Neural cell (in vitro differentiated cells): ENCODE data around the gene ZNF565. TPM values are rescaled to one million over a fixed set of nuclear protein-coding genes. Genes with fewer than 3 reads are reported as not detected.

Experiments used
- H2AFZ ChIP-seq: fragments of 200-600, 300-800 bp; sonication (generic), shearing (Covaris generic); 2 replicates; pipeline ENCODE4 v1.6.0; 2014; ENCODE audit warnings: low read depth, mild to moderate bottlenecking, antibody characterized with exemption, low read length, moderate library complexity
- H3F3A ChIP-seq: fragments of 200-600 bp; shearing (Covaris generic); 2 replicates; pipeline ENCODE4 v1.6.1; 2016; ENCODE audit warnings: mild to moderate bottlenecking, moderate library complexity, mixed read lengths, antibody characterized with exemption, low read length; ENCODE audit not compliant: insufficient read depth, poor library complexity, severe bottlenecking
- H3K27ac ChIP-seq: fragments of 200-600, 300-800 bp; sonication (generic), shearing (Covaris generic); 2 replicates; pipeline ENCODE4 v1.5.1; 2014; ENCODE audit warnings: mild to moderate bottlenecking, low read length, moderate library complexity
- H3K27me3 ChIP-seq: fragments of 300-800, 200-600 bp; sonication (generic), shearing (Covaris generic); 2 replicates; pipeline ENCODE4 v1.6.0; 2014; ENCODE audit warnings: mild to moderate bottlenecking, low read depth, low read length, moderate library complexity; ENCODE audit not compliant: insufficient read depth
- H3K36me3 ChIP-seq: fragments of 300-800, 200-600 bp; sonication (generic), shearing (Covaris generic); 2 replicates; pipeline ENCODE4 v1.5.1; 2014; ENCODE audit warnings: mild to moderate bottlenecking, antibody characterized with exemption, low read length, moderate library complexity; ENCODE audit not compliant: insufficient read depth
- H3K4me2 ChIP-seq: fragments of 300-800, 200-600 bp; sonication (generic), shearing (Covaris generic); 2 replicates; pipeline ENCODE4 v1.6.0; 2014; ENCODE audit warnings: mild to moderate bottlenecking, low read length
- H3K4me3 ChIP-seq: fragments of 300-800, 200-600 bp; sonication (generic), shearing (Covaris generic); 2 replicates; pipeline ENCODE4 v1.5.1; 2014; ENCODE audit warnings: mild to moderate bottlenecking, low read length, moderate library complexity
- H3K79me2 ChIP-seq: fragments of 200-600 bp; shearing (Covaris generic); replicated peaks from 2 replicates; pipeline ENCODE4 v1.6.0; 2014; ENCODE audit warnings: mild to moderate bottlenecking, low read length, moderate library complexity; ENCODE audit not compliant: insufficient read depth
- H3K9ac ChIP-seq: fragments of 300-800, 200-600 bp; sonication (generic), shearing (Covaris generic); 2 replicates; pipeline ENCODE4 v1.6.1; 2016; ENCODE audit warnings: mild to moderate bottlenecking, low read length, mixed read lengths
- H3K9me2 ChIP-seq: fragments of 200-600 bp; shearing (Covaris generic); 2 replicates; pipeline ENCODE4 v1.6.1; 2016; ENCODE audit warnings: mild to moderate bottlenecking, low read length, mixed read lengths; ENCODE audit not compliant: insufficient read depth
- H3K9me3 ChIP-seq: fragments of 200-600, 300-800 bp; sonication (generic), shearing (Covaris generic); 2 replicates; pipeline ENCODE4 v1.6.1; 2016; ENCODE audit warnings: mild to moderate bottlenecking, mixed run types, low read length, moderate library complexity, mixed read lengths
- H4K20me1 ChIP-seq: fragments of 200-600 bp; shearing (Covaris generic); 2 replicates; pipeline ENCODE4 v1.6.1; 2016; ENCODE audit warnings: mild to moderate bottlenecking, mixed run types; ENCODE audit not compliant: insufficient read depth
- EP300 ChIP-seq: fragments of 450-650 bp; conservative IDR thresholded peaks from 2 replicates; pipeline ENCODE4 v1.6.1; 2014; ENCODE audit warnings: antibody characterized with exemption, mild to moderate bottlenecking, moderate library complexity; ENCODE audit not compliant: poor library complexity, severe bottlenecking
- EZH2 ChIP-seq: fragments of 200-600, 300-800 bp; shearing (Covaris generic), sonication (generic); IDR thresholded peaks from 2 replicates; pipeline ENCODE4 v1.6.1; 2014; ENCODE audit warnings: antibody characterized with exemption, low read length, borderline replicate concordance, mild to moderate bottlenecking; ENCODE audit not compliant: insufficient read depth, poor library complexity, severe bottlenecking
- MXI1 ChIP-seq: fragments of 450-650 bp; conservative IDR thresholded peaks from 2 replicates; pipeline ENCODE4 v1.6.1; 2014; ENCODE audit warnings: antibody characterized with exemption, mild to moderate bottlenecking; ENCODE audit not compliant: poor library complexity, severe bottlenecking
- POLR2AphosphoS5 ChIP-seq: IDR thresholded peaks from 2 replicates; pipeline ENCODE4 v1.6.1; 2012
- RAD21 ChIP-seq: fragments of 450-650 bp; conservative IDR thresholded peaks from 2 replicates; pipeline ENCODE4 v1.6.1; 2014; ENCODE audit warnings: antibody characterized with exemption, mild to moderate bottlenecking, moderate library complexity
- REST ChIP-seq: IDR thresholded peaks from 2 replicates; pipeline ENCODE4 v1.6.1; 2012; ENCODE audit warnings: borderline replicate concordance
- SMC3 ChIP-seq: fragments of 450-650 bp; conservative IDR thresholded peaks from 2 replicates; pipeline ENCODE4 v1.6.1; 2014; ENCODE audit warnings: antibody characterized with exemption, mild to moderate bottlenecking, moderate library complexity; ENCODE audit not compliant: poor library complexity
- TAF1 ChIP-seq: IDR thresholded peaks from 2 replicates; pipeline ENCODE4 v1.6.1; 2012; ENCODE audit warnings: low read depth
- polyA plus RNA-seq: library from polyadenylated mRNA; depleted of rRNA; stranded (reverse); fragments of >200 nt; gene quantifications from 2 replicates; pipeline ENCODE4 v1.2.3, GENCODE V29; 2014
- TF ChIP-seq, protein P1 (sequence below): fragments of 450-650 bp; IDR thresholded peaks from 2 replicates; pipeline ENCODE4 v1.5.1; 2014; ENCODE audit warnings: antibody characterized with exemption, mild to moderate bottlenecking, moderate library complexity; ENCODE audit not compliant: poor library complexity, severe bottlenecking

Gene ZNF565
- polyA plus RNA-seq, 1 donor from 2014 or later = 9.4 TPM

DNA sequence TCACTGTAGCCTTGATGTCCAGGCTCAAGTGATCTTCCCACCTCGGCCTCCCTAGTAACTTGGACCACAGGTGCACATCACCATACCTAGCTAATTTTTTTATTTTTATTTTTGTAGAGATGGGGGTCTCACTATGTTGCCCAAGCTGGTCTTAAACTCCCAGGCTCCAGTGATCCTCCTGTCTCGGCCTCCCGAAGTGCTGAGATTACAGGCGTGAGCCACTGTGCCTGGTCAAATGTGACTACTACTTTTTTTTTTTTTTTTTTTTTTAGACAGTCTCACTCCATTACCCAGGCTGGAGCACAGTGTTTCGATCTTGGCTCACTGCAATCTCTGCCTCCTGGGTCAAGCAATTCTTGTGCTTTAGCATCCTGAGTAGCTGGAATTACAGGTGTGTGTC lies 41.6 kb downstream of the ZNF565 start:
- no peak overlapping the region for H3K27ac ChIP-seq

DNA sequence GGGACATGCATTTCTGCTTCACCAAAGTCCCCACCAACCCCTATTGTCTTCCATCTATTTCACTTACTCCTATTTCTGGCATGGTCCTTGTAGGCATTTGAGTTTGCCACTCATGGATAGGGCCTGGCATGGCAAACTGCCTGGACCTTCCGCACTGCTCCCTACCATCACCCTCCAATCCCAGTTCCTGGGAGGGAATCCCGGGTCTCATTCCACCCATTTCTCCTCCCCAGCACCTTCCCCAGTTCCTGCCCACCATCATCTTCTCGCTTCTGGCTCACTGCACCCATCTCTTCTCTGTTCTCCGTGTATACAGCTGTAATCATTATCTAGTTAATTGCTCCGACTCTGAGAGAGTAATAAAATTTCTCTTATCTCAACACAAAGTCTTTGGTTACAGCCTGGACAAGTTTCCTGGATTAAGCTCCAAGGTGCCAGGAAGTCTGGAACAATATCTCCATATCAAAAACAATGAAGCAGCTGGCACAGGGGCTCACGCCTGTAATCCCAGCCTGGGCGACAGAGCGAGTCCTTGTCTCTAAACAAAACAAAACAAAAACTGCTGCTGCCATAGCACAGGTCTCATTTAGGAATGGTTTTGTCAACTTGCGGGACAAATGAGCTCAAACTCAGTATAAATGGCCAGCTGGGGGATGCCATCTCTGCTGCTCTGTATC lies 45.2 kb downstream of the ZNF565 start:
- H3K79me2 ChIP-seq = no peaks in the 10 kb centered on the region
- H3F3A ChIP-seq = no peaks in the 10 kb centered on the region
- H3K9ac ChIP-seq = no peak overlapping the region
- no peak overlapping the region for H3K27ac ChIP-seq
- H3K4me2 ChIP-seq = no peak overlapping the region
- no peaks in the 10 kb centered on the region for H3K9me2 ChIP-seq
- H3K4me3 ChIP-seq = no peak overlapping the region
- H3K27me3 ChIP-seq = no peaks in the 10 kb centered on the region
- H3K36me3 ChIP-seq = no peaks in the 10 kb centered on the region
- no peaks in the 10 kb centered on the region for H4K20me1 ChIP-seq
- no peaks in the 10 kb centered on the region for H3K9me3 ChIP-seq
- H2AFZ ChIP-seq = no peak overlapping the region
- TF ChIP-seq SMC3 (no peak), POLR2AphosphoS5 (no peak), RAD21 (no peak), EP300 (no peak), TAF1 (no peak), EZH2 (no peak), MXI1 (no peak)
- TF ChIP-seq, protein P1, sequence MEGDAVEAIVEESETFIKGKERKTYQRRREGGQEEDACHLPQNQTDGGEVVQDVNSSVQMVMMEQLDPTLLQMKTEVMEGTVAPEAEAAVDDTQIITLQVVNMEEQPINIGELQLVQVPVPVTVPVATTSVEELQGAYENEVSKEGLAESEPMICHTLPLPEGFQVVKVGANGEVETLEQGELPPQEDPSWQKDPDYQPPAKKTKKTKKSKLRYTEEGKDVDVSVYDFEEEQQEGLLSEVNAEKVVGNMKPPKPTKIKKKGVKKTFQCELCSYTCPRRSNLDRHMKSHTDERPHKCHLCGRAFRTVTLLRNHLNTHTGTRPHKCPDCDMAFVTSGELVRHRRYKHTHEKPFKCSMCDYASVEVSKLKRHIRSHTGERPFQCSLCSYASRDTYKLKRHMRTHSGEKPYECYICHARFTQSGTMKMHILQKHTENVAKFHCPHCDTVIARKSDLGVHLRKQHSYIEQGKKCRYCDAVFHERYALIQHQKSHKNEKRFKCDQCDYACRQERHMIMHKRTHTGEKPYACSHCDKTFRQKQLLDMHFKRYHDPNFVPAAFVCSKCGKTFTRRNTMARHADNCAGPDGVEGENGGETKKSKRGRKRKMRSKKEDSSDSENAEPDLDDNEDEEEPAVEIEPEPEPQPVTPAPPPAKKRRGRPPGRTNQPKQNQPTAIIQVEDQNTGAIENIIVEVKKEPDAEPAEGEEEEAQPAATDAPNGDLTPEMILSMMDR = no peak

More for the DNA sequence above, 41.6 kb downstream of the ZNF565 start:
- no peaks in the 10 kb centered on the region for H4K20me1 ChIP-seq
- H3K36me3 ChIP-seq = no peaks in the 10 kb centered on the region
- H3K9me3 ChIP-seq = no peaks in the 10 kb centered on the region
- no peak overlapping the region for H3K4me3 ChIP-seq
- no peak overlapping the region for H3K4me2 ChIP-seq
- H3K79me2 ChIP-seq = no peaks in the 10 kb centered on the region
- no peaks in the 10 kb centered on the region for H3K27me3 ChIP-seq
- H3K9me2 ChIP-seq = no peaks in the 10 kb centered on the region
- TF ChIP-seq SMC3 (no peak), REST (no peak), POLR2AphosphoS5 (no peak), MXI1 (no peak), TAF1 (no peak), EZH2 (no peak), EP300 (no peak), RAD21 (no peak)
- TF ChIP-seq, protein P1 = no peak
- H3K9ac ChIP-seq = no peak overlapping the region
- no peaks in the 10 kb centered on the region for H3F3A ChIP-seq
- no peak overlapping the region for H2AFZ ChIP-seq
